ENCODE measurements around the gene EMILIN3. TPM values are rescaled to one million over a fixed set of nuclear protein-coding genes. Genes with fewer than 3 reads are reported as not detected.
A peak's percentile ranks its signal among the peaks of the same experiment; 100 is the strongest.

EMILIN3 gene
- total RNA-seq, 1 experiment from 2014 or later: 5.9 TPM

DNA sequence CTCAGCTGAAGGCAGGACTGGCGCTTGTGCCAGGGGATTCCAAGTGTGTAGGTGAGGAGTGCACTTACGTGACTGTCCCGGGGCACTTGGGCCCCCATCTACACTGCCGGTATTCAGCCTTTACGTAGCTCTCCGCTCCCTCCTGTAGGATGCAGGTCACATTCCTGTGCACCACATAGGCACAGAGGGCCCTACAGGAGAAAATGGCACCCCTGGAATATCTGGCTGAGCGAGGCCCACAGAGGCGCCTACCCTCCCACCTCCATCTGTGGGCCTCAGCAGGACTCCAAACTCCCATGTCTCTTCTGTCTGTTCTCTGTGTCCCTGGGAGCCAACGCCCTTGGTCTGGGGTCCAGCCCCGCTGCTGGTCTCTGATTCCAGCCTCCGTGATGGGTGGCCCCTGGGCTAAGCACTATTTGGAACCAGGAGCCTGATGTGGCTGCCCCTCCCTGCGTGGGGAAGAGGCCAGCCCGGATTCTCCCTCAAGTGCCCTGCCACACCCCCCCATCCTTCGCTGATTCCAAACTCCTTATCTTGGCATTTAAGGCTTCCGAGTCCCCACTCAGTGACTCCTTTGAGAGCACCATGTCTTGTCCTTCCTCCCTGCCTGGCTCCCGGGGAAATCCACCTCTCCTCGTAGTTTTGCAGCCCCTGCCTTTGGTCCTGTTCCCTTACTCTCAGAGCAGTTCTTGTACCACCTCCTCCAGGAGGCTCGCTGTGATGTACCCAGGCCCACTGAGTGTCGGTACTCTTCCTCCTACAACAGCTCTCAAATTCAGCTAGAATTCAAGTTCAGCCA lies 1.5 kb downstream of the EMILIN3 start:
- no peak overlapping the region for H3K9ac ChIP-seq (ENCODE audit: extremely low read depth, insufficient read length, low read length)
- H3K14ac ChIP-seq (ENCODE audit: insufficient read depth, low read length): no peak overlapping the region
- no peak overlapping the region for H3K4ac ChIP-seq (ENCODE audit: low read depth, low read length)
- H3K79me1 ChIP-seq (ENCODE audit: insufficient read depth, low read depth, low read length, poor library complexity, severe bottlenecking): no peaks in the 10 kb centered on the region
- no peak overlapping the region for H3T11ph ChIP-seq (ENCODE audit: low read length)
- no peak overlapping the region for H2AFZ ChIP-seq (ENCODE audit: low read length)
- H4K8ac ChIP-seq (replicated peaks; ENCODE audit: insufficient read length, low read depth, low read length): no peak overlapping the region
- H2BK120ac ChIP-seq (ENCODE audit: low read depth, low read length, poor library complexity, severe bottlenecking): no peak overlapping the region
- peaks cover 51% of the 10 kb centered on the region for H3K27me3 Mint-ChIP-seq (ENCODE audit: low read depth)
- peaks cover 10 to 11% of the 10 kb centered on the region in 2 experiments for H3K4me1 Mint-ChIP-seq
- H3K23me2 ChIP-seq (ENCODE audit: insufficient read length, low read depth, low read length, poor library complexity, severe bottlenecking): peaks cover 3% of the 10 kb centered on the region
- H3K36me3 Mint-ChIP-seq (ENCODE audit: insufficient read depth in 1 of 3, low read depth in 3 of 3): peaks cover 0 to 3% (median 0%) of the 10 kb centered on the region in 3 experiments; a peak in 3 of 7 replicates
- H3K4me3 Mint-ChIP-seq: peak overlapping the region; percentile 53 to 74
- H2BK15ac ChIP-seq (ENCODE audit: low read depth, low read length): no peak overlapping the region
- no peak for DNase-seq
- no peaks in the 10 kb centered on the region for H3K79me2 ChIP-seq (ENCODE audit: insufficient read depth, low read length)
- no peaks in the 10 kb centered on the region for H4K20me1 ChIP-seq (ENCODE audit: control insufficient read depth, insufficient read depth, insufficient read length)
- no peak overlapping the region for H3K23ac ChIP-seq (ENCODE audit: insufficient read length, low read depth, low read length)
- H3K56ac ChIP-seq (ENCODE audit: insufficient read length, low read depth, low read length): no peak overlapping the region
- H3K9me3 Mint-ChIP-seq: peaks cover 0 to 2% of the 10 kb centered on the region in 2 experiments; a peak in 3 of 5 replicates
- no peak overlapping the region for H4K91ac ChIP-seq (ENCODE audit: insufficient read length, low read depth, low read length)
- no peak overlapping the region for H3K27ac Mint-ChIP-seq
- H3K9me3 ChIP-seq (ENCODE audit: control insufficient read depth, low read depth, low read length): no peaks in the 10 kb centered on the region
- no peak overlapping the region for H4K5ac ChIP-seq (ENCODE audit: insufficient read length, low read depth, low read length)
- WGBS (ENCODE audit: extremely low coverage, insufficient read length, low lambda C conversion rate): no CpG with 5 or more reads among the region's 19 CpGs
- H3K27ac ChIP-seq (ENCODE audit: insufficient read length, low read depth, low read length): no peak overlapping the region
- no peak overlapping the region for H2BK5ac ChIP-seq (ENCODE audit: insufficient read length, low read length)
- TF ChIP-seq, protein P1, sequence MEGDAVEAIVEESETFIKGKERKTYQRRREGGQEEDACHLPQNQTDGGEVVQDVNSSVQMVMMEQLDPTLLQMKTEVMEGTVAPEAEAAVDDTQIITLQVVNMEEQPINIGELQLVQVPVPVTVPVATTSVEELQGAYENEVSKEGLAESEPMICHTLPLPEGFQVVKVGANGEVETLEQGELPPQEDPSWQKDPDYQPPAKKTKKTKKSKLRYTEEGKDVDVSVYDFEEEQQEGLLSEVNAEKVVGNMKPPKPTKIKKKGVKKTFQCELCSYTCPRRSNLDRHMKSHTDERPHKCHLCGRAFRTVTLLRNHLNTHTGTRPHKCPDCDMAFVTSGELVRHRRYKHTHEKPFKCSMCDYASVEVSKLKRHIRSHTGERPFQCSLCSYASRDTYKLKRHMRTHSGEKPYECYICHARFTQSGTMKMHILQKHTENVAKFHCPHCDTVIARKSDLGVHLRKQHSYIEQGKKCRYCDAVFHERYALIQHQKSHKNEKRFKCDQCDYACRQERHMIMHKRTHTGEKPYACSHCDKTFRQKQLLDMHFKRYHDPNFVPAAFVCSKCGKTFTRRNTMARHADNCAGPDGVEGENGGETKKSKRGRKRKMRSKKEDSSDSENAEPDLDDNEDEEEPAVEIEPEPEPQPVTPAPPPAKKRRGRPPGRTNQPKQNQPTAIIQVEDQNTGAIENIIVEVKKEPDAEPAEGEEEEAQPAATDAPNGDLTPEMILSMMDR (conservative IDR thresholded peaks at IDR 0.05): no peak
- no peak overlapping the region for H2AK5ac ChIP-seq (ENCODE audit: insufficient read length, low read length)
- no peak overlapping the region for H3K18ac ChIP-seq (ENCODE audit: insufficient read length, low read depth, low read length)
- H2BK20ac ChIP-seq (ENCODE audit: low read depth, low read length, poor library complexity, severe bottlenecking): no peak overlapping the region
- no peaks in the 10 kb centered on the region for H3K4me1 ChIP-seq (ENCODE audit: insufficient read depth, low read length)
- H2BK12ac ChIP-seq (ENCODE audit: insufficient read length, low read depth, low read length): no peak overlapping the region
- peak overlapping the region; percentile 20 for H3K4me2 ChIP-seq (ENCODE audit: insufficient read depth, insufficient read length, low read length)
- peaks cover 19% of the 10 kb centered on the region for H3K27me3 ChIP-seq (ENCODE audit: insufficient read depth, low read length)
